ENCODE results near the gene INPP5F.

INPP5F gene

GRCh38 chr10:119725828-119726675, at the start of gene INPP5F:
Gene INPP5F (plus strand): TSS chr10:119726050. CDS start chr10:119726263, 213 bp downstream.
- DNase-seq, result peak; percentile 99 to 100

- no peak for DNase-seq
These were observed 48.7 kb upstream of the INPP5F start for GRCh38 chr10:119677126-119677525.

- DNase-seq, result no peak
These were observed 47.7 kb upstream of the INPP5F start for GRCh38 chr10:119677904-119678755.

- no peak for DNase-seq
These were observed 46.4 kb upstream of the INPP5F start for GRCh38 chr10:119679480-119679829.

- no peak for DNase-seq
These were observed 45.8 kb upstream of the INPP5F start for GRCh38 chr10:119680050-119680449.

GRCh38 chr10:119680650-119681081, 45.2 kb upstream of the INPP5F start:
- peak in 1 of 2 donors; percentile 28 for DNase-seq

GRCh38 chr10:119686465-119687191, 39.2 kb upstream of the INPP5F start:
- DNase-seq, result peak; percentile 88 to 89

GRCh38 chr10:119687192-119688032, 38.4 kb upstream of the INPP5F start:
- no peak for DNase-seq

GRCh38 chr10:119688033-119688508, 37.8 kb upstream of the INPP5F start:
- DNase-seq, result no peak

GRCh38 chr10:119689016-119689580, 36.8 kb upstream of the INPP5F start:
- no peak for DNase-seq

- no peak for DNase-seq
These were observed 34.1 kb upstream of the INPP5F start for GRCh38 chr10:119691726-119692125.

- DNase-seq, result no peak
These were observed 32.4 kb upstream of the INPP5F start for GRCh38 chr10:119693262-119693957.

GRCh38 chr10:119694608-119695007, 31.2 kb upstream of the INPP5F start:
- DNase-seq, result no peak

- DNase-seq, result no peak
These were observed 25.4 kb upstream of the INPP5F start for GRCh38 chr10:119700321-119700954.

- no peak for DNase-seq
These were observed 24.0 kb upstream of the INPP5F start for GRCh38 chr10:119701861-119702260.

- no peak for DNase-seq
These were observed 23.3 kb upstream of the INPP5F start for GRCh38 chr10:119702583-119702982.

- DNase-seq, result no peak
These were observed 21.8 kb upstream of the INPP5F start for GRCh38 chr10:119703903-119704508.

GRCh38 chr10:119705434-119705831, 20.4 kb upstream of the INPP5F start:
- DNase-seq, result no peak

- no peak for DNase-seq
These were observed 19.1 kb upstream of the INPP5F start for GRCh38 chr10:119706521-119707278.

Measured in activated CD4-positive, alpha-beta T cell treated with anti-CD3 and anti-CD28 coated beads for 4 hours (primary cell).